Hindlimb muscle (tissue), 1 donor: Measurements from ENCODE around the gene FGF11. TPM values are rescaled to one million over a fixed set of nuclear protein-coding genes. Genes with fewer than 3 reads are reported as not detected.

ENCODE experiments used
- DNase-seq: peaks from one replicate; pipeline ENCODE4 v3.0.0-alpha.2; 2013
- polyA plus RNA-seq: library from polyadenylated mRNA; unstranded; fragments of 120-200 nt; gene quantifications from one replicate; pipeline ENCODE4 v1.2.1, GENCODE V29; 2013; ENCODE audit not compliant: insufficient read length

The FGF11 gene
- 2.6 TPM for polyA plus RNA-seq

DNA sequence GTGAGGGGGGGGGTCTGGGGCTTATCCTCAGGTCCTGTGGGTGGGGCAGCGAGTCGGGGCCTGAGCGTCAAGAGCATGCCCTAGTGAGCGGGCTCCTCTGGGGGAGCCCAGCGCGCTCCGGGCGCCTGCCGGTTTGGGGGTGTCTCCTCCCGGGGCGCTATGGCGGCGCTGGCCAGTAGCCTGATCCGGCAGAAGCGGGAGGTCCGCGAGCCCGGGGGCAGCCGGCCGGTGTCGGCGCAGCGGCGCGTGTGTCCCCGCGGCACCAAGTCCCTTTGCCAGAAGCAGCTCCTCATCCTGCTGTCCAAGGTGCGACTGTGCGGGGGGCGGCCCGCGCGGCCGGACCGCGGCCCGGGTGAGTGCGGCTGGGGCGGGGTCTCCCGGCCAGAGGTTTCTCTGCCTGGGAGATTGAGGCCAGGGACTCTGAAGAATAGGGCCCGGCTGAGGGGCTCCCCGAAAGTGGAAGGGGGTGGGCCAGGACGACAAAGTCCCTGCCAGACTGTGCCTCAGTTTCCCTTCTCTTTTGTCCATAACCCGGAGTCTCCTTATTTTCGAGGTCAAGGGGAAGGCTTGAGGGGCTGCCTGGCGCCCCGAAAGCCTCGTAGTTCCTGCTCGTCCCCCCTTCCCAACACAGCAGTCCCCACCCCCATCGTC lies at the start of gene FGF11:
Gene FGF11, plus strand, starts transcription at position 51 of the 651 bp plus-strand sequence. Its CDS starts 109 bp downstream, at position 160.
- DNase-seq: no peak

DNA sequence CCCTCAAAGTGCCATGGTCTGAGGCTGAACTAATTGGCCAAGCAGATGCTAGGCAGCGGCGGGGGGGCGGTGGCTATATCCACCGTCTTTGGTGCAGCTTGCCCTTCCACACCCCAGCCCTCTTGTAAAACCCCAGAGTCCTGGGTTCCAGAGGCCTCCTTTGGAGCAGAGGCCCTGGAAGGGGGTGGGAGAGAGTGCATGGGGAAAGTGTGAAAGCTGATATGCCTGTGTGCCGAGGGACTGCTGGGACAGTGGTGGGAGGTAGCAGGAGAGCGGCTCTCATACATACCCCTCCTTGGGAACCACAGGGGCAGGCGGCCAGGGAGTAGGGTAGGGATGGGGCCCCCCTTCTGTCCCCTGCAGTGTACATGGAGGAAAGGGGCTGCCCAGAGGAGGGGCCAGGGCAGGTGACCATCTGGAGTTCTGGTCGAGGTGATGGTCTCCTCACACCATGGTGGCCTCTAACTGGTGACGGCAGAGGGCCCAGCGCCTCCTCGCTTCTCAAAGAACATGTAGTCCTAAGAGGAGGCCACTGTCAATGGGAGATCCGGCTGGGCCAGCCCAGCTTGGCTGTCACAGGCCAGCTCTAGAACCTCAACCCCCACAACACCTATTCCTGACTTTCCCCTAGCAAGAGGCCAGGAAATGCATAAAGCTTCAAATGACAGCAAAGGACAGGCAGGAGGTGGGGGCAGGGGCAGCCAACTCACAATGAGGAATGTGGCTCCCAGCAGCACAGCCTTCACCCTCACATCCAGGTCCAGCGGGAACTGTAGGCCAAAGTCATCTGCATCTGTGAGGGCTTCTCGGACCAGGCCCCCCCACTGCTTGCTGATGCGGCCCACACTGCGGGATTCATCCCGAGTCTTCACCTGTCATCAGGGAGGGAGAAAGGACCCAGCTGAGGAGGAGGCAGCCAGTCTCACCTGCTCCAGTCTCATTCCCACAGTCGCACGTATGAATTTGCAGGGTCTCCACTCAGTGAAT lies 49.1 kb upstream of the FGF11 start:
- no peak for DNase-seq

DNA sequence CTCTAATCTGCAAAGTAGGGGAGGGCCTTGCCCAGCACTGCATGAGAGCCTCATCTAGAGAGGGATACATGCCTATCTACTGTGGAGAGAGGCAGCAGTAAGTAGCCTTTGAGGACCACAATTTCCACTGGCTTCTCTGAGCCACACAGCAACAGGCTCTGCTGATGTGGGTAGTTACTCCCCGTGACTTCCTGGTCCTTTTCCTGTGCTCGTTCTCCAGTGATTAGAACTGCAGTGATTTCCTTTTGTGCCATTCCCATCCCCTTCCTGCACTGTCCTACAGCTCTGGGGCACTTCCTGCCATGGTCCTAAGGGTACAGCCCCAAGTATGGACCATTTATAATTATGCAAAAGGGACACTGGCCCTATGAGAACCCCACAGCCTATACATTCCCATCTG lies 48.0 kb upstream of the FGF11 start:
- DNase-seq: no peak

DNA sequence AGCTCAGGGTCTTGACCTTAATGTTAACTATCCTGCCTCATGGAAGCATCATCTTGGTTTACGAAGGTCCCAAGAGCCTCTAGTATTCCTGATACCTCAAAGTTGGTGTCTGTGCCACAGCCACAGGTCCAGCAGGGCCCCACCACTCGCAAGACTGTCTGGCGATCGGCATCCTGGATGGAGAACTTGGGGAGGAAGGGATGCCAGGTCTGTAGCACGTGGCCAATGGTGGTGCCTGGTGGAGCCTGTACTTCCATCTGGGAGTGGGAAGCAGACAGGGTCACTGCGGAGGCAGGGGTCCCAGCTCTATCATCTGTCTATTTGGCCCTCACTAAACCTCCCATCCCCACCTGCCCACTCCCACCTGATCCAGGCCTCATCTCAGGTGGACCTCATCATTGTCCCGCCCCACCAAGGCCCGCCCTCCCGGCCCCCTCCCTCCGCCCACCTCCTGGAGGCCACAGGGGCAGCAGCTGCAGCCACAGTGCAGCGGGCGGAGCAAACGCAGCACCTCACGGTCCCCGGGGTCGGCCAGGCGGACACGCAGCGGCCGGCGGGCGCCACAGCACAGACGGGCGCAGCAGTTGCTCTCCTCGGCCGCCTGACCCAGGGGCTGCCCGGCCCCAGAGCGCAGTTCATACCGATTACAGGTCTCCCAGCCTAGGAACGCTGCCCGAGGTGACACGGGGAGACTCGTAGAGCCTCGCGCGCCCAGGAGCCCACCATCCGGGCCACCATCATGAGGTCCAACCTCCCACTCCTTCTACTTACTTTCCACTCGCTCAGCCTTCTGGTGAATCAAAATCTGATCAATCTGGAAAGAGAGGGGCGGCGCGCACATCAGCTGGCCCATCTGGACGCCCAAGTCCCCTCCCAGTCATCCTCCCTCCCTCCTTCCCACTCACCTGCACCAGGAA lies 46.4 kb upstream of the FGF11 start:
- no peak for DNase-seq

DNA sequence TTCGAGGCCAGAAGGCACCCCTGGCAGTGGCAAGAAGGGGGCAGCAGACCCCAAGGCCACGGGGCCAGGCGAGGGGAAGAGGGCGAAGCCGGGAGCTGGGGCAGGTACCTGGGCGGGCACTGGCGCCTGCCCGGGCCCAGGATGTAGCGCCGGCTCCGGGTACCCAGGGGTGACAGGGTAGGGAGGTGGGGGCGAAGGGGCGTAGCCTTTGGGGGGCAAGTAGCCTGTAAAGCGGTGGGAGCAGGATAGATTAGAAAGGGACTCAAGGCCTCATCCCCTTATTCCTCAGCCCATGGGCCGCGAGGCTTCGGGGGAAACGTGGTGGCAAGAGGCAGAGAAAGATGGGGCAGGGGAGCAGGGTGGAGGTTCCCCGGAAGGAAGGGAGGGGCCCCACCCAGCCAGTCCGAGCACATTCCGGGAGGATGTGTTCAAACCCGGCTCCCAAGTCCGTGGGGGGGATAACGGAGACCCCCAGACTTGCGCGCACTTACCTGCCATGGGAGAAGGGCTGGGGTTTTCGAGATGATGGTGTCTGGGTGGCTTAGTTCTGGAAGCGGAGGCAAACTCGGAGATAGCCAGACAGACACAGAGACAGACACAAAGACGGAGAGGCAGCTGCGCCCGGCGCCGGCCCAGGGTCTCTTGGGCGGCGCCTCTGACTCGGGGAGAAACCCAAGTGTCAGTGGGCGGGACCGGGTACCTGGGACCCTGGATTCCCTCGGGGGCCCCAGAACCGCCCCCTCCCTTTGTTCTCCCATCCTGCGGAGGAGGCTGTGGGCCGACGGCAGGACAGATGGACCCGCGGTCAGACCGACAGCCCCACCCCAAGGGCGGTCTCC lies 45.5 kb upstream of the FGF11 start:
- DNase-seq: no peak

DNA sequence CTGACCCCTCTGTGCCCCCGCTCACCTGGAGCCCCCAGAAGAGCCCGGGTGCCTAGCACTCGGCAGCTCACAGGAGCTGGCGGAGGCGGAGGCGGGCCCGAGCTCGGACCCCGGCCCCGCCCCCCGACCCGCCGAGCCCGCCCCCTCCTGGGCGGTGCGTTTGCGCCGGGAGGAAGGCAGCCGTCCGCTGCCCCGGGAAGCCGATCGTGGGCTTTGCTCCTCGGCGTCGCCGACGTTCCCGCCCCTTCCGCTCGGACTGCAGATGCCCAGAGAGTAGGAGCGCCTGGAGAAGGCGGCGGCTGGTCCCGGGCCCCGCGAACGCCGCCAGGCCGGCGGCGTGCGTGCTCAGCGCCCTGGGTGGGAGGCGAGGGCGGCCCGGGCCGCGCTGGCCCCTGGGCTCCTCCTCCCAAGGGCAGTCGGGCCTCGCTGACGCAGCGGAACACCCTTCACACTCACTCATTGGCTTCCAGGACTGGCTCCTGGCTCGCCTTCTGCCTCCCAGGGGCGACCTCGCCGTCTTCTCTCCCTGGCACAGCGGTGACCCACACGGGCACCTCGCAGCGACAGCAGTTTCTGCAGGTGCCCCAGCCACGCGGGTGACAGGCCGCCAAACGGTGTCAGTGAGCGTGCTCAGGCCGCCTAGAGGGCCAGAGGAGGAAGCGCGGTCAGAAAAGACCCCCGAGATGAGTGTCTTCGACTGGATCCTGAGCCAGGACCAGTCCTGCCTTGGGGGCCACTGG lies 44.7 kb upstream of the FGF11 start, which contains the start of gene PLSCR3:
Gene PLSCR3, minus strand, starts transcription at position 74 of the 740 bp plus-strand sequence. CDS start 415 bp downstream, outside the sequence.
- DNase-seq: peak; percentile 86

DNA sequence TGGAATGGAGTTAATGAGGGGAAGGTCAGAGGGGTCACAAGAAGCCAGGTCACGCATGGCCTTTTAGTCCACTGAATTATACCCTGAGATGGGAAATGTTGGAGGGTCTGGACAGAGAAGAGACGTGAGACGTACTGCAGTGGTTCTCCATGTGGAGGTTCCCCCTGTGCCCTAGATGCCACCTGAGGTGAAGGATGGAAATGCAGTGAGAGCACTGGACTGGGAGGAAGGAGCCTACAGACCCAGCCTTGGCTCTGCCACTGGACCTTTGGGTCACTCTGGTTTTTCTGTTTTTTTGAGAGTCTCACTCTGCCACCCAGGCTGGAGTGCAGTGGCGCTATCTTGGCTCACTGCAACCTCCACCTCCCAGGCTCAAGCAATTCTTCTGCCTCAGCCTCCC lies 43.2 kb upstream of the FGF11 start:
- DNase-seq: no peak

DNA sequence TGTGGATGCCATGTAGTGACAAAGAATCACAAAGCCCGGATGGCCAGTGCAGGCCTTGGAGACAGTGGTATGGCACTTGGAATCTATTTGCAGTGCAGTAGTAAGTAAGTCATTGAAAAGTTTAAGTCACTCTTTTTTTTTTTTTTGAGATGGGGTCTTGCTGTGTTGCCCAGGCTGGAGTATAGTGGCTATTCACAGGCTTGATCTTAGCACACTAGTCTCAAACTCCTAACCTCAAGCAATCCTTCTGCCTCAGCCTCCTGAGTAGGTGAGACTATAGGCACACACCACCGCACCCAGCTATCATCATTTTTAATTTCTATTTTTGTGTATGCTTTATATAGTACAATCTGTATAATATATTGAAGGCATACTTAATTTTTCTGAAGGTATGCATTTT lies 40.7 kb upstream of the FGF11 start:
- DNase-seq: no peak

DNA sequence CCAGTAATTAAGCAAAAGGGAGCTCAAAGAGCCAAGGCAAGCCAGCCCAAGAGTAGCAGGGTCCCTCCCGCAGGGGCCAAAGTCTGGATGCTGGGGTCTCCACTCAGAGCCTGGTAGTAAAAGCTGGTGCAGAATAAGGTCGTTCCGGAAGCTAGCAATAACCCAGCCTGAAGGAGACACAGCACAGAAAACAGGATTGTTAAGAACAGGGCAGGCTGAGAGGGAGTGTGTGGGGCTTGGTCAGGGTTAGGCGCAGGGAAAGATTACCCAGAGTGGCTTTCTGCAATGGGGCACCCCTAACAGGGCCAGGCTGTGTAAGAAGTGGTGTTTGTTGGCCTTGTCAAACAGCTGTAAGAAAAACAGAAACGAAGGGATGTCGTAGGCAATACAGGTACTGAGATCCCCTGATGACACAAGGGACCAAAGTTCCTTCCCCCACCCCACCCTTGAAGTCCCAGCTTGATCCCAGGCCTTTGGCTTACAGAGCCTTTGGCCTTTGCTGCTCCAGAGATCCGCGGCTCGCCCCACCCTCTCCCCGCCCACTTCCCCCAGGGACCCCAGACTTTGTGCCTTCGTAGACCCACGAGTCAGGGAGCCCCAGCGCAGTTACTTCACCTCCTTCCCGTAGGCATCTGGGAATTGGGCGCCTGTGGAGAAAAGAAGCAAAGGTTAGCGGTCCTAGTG lies 36.1 kb upstream of the FGF11 start:
- DNase-seq: no peak

DNA sequence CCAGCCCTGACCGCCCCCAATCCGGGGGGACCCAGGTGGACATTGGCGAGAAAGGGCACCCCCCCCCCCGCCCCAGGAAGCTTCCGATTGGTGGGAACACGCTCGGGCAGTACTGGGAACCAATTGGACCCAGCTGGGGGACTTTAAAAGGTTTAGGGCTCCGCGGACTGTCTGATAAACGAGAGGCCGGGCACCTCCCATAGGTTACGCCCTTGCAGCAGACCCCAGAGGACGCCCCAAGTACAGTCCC lies 35.7 kb upstream of the FGF11 start:
- DNase-seq: no peak

DNA sequence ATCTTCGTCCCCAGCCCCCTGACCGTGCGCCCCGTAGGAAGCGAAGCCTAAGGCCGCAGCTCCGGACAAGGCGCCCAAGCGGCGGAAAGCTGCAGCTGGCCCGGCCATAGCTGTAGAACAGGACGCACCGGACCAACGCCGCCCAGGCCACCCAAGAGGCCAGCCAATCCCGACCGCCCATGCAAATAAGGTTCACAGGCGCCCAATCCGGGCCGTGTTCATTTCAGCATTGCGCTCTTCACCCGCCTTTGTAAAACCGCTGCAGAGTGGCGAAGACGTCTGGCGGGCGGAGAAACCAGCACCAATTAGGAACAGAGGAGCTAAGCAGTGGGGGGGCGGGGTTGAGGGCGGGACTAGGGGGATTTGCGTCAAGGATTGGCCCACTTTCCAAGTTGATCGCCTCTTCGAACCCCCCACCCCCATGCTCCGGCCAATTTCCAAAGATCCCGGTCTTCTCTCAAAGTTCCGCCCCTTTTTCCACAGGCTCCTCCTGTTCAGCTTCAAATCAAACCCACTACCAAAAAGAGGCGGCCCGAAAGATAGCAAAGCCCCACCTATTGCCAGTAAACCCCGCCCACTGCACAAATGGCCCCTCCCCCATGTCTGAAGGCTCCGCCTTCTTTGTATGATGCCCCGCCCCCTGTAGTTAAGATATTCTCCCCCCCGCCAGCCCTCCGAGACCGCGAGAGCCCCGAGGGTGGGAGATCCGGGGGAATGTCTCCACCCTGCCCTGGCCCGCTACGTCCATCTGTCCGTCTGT lies 35.2 kb upstream of the FGF11 start, which contains the start of gene TMEM256:
Gene TMEM256, minus strand, starts transcription at position 121 of the 760 bp plus-strand sequence. Its CDS starts 13 bp downstream, at position 108.
- peak; percentile 99 for DNase-seq

DNA sequence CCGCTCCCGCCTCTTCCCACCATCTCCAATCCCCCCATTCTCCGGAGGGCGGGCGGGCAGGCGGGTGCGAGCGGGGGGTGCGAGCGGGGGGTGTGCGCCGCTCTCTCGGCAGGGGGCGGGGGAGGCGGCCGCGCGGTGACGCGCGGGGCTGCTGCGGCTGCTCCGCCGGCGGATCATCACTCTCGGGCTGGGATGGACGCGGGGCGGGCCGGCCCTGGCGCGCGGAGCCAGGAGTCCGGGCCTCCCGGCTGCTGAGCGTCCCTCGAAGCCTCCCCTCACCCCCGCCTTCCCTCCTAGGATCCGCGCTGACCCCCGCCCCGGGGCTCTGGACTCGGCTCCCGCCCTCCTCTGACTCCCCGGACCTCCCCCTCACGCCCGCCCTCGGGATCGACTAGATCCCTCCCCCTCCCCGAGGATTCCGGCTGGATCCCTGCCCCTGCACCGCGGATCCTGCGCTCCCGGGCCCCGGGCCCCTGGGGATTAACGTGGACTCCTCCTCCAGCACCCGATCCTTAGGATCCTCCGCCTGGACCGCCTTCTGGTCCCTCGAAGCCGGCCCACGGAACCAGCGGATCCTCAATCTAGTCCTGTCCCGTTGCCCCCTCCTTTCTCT lies 34.5 kb upstream of the FGF11 start:
- no peak for DNase-seq

DNA sequence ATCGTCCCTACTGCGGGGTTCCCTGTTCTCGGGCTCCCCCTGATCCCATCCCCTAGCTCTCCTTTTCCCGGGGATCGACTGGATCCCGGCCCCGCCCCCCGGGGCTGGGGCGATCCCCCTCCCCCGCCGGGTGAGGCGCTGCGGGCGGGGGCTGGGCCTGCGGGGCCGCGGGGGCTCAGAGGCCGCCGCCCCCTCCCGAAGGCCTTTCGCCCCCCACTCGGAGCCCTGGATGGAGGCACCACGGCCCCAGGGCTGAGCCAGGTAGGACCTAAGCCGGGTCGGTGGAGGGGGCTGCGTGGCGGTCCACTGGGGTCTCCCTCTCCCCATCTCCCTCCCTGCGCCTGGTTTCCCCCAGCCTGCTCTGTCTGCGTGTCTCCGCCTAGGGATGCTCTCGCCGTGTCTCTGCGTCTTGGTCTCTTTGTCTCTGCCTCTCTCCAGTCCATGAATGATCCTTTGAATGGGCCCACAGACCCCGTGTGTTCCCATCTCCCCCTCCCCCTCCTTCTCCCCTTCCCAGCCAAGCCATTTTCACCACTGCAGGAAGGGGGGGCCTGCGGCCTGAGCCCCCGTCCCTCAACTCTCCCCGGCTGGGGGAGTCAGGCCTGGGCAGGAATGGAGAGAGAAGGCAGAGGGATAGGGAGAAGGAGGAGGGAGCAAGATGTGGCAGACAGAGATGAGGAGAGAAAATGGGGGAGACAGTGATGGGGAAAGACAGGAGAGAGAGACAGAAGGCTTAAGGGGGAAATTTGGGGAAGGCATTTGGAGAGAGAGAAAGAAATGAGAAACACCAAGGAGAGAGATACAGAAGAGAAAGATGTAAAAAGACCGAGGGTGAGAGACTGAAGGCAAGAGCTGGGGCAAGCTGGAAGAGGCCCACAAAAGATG lies 33.7 kb upstream of the FGF11 start:
- peak; percentile 57 for DNase-seq

DNA sequence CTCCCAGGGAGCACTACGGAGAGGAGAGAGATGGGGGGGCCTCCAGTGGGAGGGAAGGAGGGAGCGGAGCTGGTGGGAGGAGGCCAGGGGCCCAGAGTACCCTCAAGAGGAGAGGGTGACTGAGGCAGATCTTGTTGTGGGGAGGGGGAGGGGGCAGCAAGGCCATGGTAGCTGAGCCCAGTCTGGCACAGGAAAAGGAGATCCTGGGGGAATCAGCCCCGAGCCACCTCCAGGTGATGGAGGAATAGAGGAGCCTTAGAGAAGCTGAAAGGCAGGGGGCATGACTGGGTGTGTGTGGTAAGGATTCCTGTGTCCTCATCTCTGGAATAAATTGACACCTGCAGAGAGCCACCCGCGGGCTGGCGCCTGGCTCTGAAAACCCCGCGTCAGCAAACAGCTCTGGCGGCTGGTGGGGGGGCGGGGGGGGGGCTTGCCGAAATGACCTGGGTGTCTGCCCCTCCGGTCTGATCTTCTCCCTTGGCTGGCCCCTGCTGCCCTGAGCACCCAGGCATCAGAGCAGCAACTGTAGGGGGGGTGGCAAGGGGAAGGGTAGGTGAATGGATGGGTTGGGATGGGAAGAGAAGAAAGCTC lies 33.0 kb upstream of the FGF11 start:
- DNase-seq: no peak

DNA sequence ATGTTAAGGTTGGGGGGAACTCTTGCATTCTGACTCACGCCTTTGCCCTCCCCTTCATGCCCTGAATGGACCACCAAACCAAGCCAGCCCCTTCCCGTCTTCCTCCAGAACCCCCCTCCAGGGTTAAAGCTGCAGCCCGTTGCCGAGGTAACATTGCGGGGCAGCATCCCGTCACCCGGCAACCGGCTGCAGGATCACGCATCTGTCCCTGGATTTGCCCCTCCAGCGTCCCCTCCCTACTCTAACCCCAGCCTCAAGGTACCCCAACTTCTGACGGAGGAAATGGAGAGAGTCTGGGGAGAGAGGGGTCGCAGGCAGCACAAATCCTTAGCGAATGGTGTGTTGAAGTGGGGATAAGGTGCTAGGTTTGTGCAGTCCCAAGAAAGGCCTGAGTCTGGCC lies 32.2 kb upstream of the FGF11 start:
- no peak for DNase-seq

DNA sequence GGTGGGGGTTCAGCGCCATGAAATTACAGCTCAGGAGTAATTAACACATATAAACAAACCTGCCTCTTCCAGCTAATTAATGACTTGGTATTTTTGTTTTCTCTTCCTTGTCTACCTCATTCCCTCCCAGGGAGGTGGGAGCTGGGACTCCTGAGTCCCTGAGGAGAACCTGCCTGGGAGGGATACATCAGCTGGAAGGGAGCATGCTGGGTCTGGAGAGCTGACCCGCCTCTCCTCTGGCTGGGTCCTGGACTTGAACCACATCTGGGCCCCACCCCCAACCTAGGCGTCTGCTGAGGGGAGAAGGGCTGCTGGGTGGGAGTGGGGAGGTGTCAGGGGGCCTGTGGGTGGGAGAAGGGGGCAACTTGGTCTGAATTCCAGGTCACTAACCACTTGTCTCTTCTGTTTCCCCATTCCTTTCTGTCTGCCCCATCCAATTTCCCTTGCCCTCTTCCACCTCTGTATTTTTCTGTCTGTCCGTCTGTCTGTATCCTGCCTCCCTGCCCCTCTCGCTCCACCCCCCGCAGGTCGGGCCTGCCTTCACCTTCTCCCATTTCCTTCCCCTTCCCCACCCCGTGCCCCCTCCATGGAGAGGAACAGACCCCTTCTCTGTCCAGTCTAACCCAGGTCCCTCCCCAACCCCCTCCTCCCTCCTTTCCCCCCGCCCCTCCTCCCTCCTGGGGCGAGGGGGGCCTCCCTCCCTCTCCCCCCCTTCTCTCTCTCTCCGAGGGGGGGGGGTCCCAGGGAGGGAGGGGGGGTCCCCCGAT lies 31.6 kb upstream of the FGF11 start, which contains the start of gene NLGN2:
Gene NLGN2, plus strand, starts transcription at position 361 of the 767 bp plus-strand sequence. CDS start 411 bp downstream, outside the sequence.
- DNase-seq: no peak
